Activated CD4-positive, alpha-beta T cell treated with anti-CD3 and anti-CD28 coated beads for 48 hours (primary cell): ENCODE measurements around the gene TP53AIP1.
A peak's percentile ranks its signal among the peaks of the same experiment; 100 is the strongest.

Experiments used
- DNase-seq: peaks from one replicate; pipeline ENCODE4 v3.0.0-alpha.2; 2020

The TP53AIP1 gene

GRCh38 chr11:128904656-128905344, 37.9 kb downstream of the TP53AIP1 start:
- DNase-seq, result no peak

GRCh38 chr11:128904303-128904655, 38.4 kb downstream of the TP53AIP1 start:
- DNase-seq, result no peak

- no peak for DNase-seq
Measured at GRCh38 chr11:128903248-128904061, 39.2 kb downstream of the TP53AIP1 start.

GRCh38 chr11:128902515-128903066, 40.1 kb downstream of the TP53AIP1 start:
- no peak for DNase-seq

GRCh38 chr11:128901653-128902514, 40.8 kb downstream of the TP53AIP1 start:
- no peak for DNase-seq

- DNase-seq, result no peak
Measured at GRCh38 chr11:128900468-128900867, 42.2 kb downstream of the TP53AIP1 start.

GRCh38 chr11:128898580-128899344, 43.9 kb downstream of the TP53AIP1 start:
- no peak for DNase-seq

- DNase-seq, result no peak
Measured at GRCh38 chr11:128897826-128898225, 44.8 kb downstream of the TP53AIP1 start.

- DNase-seq, result no peak
Measured at GRCh38 chr11:128896356-128896755, 46.3 kb downstream of the TP53AIP1 start.

- no peak for DNase-seq
Measured at GRCh38 chr11:128895526-128895925, 47.1 kb downstream of the TP53AIP1 start.

GRCh38 chr11:128894685-128895084, 48.0 kb downstream of the TP53AIP1 start:
- no peak for DNase-seq

- no peak for DNase-seq
Measured at GRCh38 chr11:128894286-128894681, 48.4 kb downstream of the TP53AIP1 start.

GRCh38 chr11:128893578-128894285, 48.9 kb downstream of the TP53AIP1 start:
- no peak for DNase-seq

GRCh38 chr11:128892866-128893565, 49.7 kb downstream of the TP53AIP1 start:
- no peak for DNase-seq

GRCh38 chr11:128891913-128892398, 50.7 kb downstream of the TP53AIP1 start:
- no peak for DNase-seq

GRCh38 chr11:128890543-128891368, 51.9 kb downstream of the TP53AIP1 start, which contains the start of gene KCNJ5:
TSS of gene KCNJ5 (plus strand) at chr11:128891356. CDS start at chr11:128911274, 19,918 bp downstream.
- DNase-seq, result peak; percentile 20

GRCh38 chr11:128890216-128890542, 52.5 kb downstream of the TP53AIP1 start:
- DNase-seq, result no peak

GRCh38 chr11:128889657-128890213, 52.9 kb downstream of the TP53AIP1 start:
- DNase-seq, result no peak
